ENCODE measurements around the gene SBNO1. TPM values are rescaled to one million over a fixed set of nuclear protein-coding genes. Genes with fewer than 3 reads are reported as not detected.
"Not testable (repeated sequence)": the region's sequence is repeated elsewhere in the genome, so short reads cannot be mapped to it uniquely, and the experiment has no call there.

SBNO1 gene
- total RNA-seq, 1 experiment from 2014 or later = 39.2 TPM

GRCh38 chr12:123346946-123347345 lies 17.7 kb downstream of the SBNO1 start:
- DNase-seq (ENCODE audit: low spot score) = no peak

DNA sequence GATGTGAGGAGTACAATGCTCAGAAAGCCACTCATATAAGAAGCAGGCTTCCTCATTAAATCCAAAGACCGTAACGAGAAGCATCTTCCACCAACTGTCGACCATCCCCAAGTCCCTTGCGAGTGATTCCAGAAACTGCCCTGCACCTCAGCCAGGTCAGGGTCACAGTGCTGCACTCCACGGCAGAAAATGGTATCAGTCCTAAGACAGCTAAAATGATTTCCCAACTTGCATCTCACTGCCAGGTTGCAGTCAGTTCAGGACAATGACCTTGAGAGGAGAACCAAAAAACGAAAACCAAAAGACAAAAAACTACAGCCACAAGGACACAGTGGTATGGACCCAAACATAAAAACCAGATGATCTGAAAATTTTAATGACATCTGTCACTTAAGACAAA lies 20.6 kb downstream of the SBNO1 start:
- no peak for DNase-seq (ENCODE audit: low spot score)

GRCh38 chr12:123337070-123337469 lies 27.6 kb downstream of the SBNO1 start:
- DNase-seq (ENCODE audit: low spot score) = no peak

DNA sequence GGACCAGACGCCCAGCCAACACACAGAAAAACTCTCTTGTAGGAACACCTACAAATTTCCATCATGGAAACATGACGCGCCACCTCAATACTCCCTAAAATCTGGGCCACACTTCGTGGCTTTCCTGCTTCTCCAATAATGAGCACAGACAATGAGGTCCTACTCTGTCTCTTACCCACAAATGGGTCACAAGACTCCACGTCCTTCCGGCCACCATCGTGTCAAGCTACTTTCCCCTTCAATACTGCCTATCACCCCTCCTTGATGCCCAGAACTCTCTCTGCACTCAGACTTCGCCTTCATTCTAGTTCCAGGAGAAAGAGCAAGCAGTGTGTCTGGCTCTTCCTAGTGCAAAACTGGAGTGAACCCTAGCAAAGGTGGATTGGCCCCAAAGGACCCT lies 28.1 kb downstream of the SBNO1 start:
- no peak for DNase-seq (ENCODE audit: low spot score)

DNA sequence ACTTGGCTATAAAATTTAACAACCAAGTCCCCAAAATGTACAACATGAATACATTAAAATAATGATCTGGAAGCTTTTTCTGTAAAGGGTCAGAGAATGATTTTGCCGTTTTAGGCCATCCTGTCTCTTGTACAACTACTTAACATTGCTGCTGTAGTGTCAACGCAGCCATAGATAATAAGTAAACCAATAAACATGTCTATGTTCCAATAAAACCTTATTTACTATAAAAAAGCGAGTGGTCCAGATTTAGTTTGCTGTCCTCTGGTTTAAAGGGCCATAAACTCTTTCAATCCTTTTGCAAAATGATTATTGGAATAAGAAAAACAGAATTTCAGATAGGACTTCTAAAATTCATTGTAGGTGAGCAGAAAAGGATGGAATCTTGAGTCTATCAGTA lies 29.2 kb downstream of the SBNO1 start:
- DNase-seq (ENCODE audit: low spot score) = no peak

GRCh38 chr12:123329799-123330198 lies 34.8 kb downstream of the SBNO1 start:
- DNase-seq (ENCODE audit: low spot score) = no peak

GRCh38 chr12:123319826-123320225 lies 44.8 kb downstream of the SBNO1 start:
- no peak for DNase-seq (ENCODE audit: low spot score)

GRCh38 chr12:123319273-123319672 lies 45.4 kb downstream of the SBNO1 start:
- no peak for DNase-seq (ENCODE audit: low spot score)

- not testable (repeated sequence) for DNase-seq (ENCODE audit: low spot score)
These were observed 51.6 kb downstream of the SBNO1 start for GRCh38 chr12:123313046-123313445.

DNA sequence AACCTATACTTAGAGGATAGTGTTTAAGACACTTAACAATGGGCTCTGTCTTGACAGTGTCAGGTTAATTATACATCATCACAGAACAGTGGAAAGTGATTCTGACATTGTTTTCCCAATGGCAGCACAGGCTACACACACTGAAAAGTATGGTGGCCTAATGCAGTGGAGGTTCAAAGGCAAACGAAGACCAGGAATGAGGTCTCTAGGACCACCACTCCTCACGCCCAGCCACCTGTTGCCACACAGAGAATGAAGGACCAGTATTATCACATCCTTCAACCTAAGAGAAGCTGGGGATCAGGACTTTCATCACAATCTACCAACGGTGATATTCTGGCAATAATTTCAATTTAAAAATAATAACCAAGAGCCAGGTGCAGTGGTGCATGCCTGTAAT lies 58.4 kb downstream of the SBNO1 start:
- no peak for DNase-seq (ENCODE audit: low spot score)

DNA sequence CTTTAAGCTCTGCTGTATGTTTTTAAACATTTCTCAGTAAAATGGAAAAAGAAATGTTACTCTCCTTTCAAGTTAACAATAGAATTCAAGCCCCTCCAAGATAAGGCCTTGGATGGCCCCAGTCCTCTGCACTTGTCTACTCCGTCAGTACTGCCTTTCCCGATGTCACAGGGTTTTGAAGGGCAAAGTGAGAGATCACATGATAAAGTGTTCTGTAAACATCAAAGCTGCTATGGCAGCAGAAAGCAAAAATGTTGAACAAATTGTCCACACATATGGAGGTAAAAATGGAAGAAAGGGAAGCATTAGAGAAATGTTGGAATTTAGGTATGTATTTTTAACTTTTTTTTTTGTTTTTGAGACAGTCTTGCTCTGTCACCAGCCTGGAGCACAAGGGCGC lies 59.5 kb downstream of the SBNO1 start:
- no peak for DNase-seq (ENCODE audit: low spot score)

GRCh38 chr12:123293178-123293760 lies 71.4 kb downstream of the SBNO1 start:
- no peak for DNase-seq (ENCODE audit: low spot score)

DNA sequence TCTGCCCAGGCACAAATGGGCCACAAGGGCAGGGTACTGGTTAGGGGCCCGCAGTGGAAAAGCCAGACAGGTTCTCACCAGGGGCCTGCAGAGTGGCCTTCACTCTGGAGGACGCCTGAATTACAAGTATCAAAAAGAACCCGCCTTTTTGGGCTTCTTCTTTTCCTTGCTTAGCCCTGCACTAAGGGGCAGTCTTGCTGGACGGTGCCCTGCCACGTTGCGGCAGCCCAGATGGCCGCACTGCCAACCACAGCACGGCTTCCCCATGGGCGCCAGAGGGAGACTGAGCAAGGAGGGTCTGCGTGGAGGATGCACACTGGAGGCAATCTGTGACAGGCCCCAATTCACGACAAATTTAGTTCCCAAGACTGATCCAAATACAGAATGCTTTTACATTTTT lies 74.7 kb downstream of the SBNO1 start:
- DNase-seq (ENCODE audit: low spot score) = no peak

DNA sequence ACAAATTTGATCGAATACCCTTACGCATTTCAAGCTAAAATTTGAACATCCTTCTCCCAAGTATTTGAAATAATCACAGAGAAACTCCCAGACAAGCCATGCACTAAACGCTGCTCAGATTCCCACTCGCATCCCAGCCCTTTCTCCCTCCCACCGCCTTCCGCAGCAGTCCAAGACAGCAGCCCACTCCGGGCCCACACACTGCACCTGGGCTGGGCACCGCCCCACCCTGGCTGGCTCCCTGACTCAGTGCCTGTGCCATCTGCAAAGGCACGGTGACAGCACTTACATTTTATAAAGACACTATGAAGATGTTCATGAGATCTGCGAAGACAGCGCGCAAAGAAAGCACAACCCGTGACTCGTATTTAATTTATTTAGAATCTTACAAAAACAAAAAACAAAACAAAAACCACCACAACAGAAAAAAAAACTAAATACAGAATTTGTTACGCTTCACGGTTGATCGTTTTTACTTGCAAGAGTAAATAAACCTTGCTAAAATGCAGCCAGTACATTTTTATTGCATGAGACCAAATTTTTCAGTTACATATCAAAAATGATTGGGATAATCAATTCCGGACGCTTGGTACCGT lies 75.8 kb downstream of the SBNO1 start:
- no peak for DNase-seq (ENCODE audit: low spot score)

GRCh38 chr12:123286652-123287373 lies 77.8 kb downstream of the SBNO1 start:
- DNase-seq (ENCODE audit: low spot score) = no peak

DNA sequence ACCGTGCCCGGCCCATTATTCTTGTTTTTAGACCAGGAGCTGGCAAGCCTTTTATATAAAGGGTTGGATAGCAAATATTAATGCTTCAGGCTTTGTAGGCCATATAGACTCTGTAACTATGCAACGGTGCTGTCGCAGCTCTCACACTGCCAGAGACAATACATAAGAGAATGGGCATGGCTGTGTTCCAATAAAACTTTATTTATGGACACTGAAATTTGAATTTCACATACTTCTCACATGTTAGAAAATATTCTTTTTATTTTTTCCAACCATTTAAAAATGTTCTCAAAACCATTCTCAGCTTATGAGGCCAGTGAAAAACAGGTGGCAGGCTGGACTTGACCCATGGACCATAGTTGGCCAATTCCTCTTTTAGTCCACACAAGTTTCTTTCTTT lies 80.0 kb downstream of the SBNO1 start:
- DNase-seq (ENCODE audit: low spot score) = no peak

DNA sequence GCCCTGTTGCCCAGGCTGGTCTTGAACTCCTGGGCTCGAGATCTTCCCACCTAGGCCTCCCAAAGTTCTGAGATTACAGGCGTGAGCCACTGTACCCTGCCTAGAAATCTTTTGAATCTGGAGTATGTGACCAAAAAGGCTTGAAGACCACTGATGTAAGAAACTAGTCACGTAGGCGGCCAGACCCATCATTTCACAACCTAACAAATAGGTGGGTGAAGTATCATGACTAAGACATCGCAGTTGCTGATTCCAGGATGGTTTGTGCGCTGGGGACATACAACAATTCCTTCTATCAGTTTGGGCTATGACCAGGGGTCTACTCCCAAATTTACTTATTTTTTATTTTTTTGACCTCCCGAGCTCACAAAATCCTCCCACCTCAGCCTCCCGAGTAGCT lies 81.2 kb downstream of the SBNO1 start:
- DNase-seq (ENCODE audit: low spot score) = no peak

DNA sequence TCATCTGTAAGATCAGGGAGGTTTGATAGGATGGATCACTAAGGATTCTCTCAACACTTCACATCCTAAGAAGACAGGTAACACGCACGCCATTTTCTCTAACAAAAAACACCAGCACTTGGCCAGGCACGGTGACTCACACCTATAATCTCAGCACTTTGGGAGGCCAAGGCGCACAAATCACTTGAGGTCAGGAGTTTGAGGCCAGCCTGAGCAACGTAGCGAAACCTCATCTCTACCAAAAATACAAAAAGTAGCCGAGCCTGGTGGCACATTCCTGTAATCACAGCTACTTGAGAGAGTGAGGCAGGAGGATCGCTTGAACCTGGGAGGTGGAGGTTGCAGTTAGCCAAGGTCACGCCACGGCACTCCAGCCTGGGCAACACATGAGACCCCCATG lies 82.5 kb downstream of the SBNO1 start:
- no peak for DNase-seq (ENCODE audit: low spot score)

- DNase-seq (ENCODE audit: low spot score) = no peak
These were observed 83.7 kb downstream of the SBNO1 start for GRCh38 chr12:123280971-123281370.

GRCh38 chr12:123278101-123278627 lies 86.5 kb downstream of the SBNO1 start:
- DNase-seq (ENCODE audit: low spot score) = no peak

DNA sequence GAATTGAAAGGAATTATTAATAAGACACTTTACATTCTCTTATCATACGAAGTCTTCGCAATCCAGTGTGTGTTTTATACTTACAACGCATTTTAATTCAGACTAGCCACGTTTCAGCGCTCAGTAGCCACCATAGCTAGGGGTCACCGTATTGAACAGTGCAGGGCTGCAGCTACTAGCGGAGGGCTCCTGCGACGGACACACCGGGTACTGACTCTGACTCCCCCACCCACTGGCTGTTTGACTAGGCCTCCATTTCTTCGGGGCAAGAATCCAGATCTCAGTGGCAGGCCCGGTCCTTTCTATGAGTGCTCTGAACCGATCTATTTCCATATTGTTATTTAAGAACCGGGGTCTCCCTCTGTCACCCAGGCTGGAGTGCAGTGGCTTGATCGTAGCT lies 91.5 kb downstream of the SBNO1 start:
- no peak for DNase-seq (ENCODE audit: low spot score)

GRCh38 chr12:123271001-123271668 lies 93.5 kb downstream of the SBNO1 start:
- peak; percentile 15 for DNase-seq (ENCODE audit: low spot score)
